Fibroblast of peridontal ligament (primary cell): ENCODE measurements around the gene NR1D2.

ENCODE experiments used
- DNase-seq: peaks from one replicate; pipeline ENCODE4 v3.0.0-alpha.2; 2010; ENCODE audit errors: extremely low read depth

The NR1D2 gene

GRCh38 chr3:23964537-23965235, 19.6 kb downstream of the NR1D2 start:
- no peak for DNase-seq

DNA sequence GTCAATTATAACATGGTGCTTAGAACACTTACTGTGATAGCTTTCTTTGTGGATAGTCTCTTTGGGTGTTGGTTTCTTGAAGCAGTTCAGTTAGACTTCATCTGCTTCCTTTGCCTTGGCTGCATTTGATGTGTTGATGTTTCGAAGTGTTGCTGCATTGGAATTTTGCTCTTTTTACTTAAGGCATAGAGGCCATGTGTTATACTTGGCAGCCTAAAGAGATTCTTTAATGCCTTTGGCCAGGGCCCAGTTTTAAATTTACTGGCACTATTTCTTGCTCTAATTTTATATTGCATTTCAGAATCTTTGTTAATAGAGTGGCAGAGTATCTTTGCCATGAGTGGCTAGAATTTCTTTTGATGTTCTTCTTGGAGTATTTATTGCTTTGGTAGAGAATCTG, 21.2 kb downstream of the NR1D2 start:
- DNase-seq, result peak; percentile 93

DNA sequence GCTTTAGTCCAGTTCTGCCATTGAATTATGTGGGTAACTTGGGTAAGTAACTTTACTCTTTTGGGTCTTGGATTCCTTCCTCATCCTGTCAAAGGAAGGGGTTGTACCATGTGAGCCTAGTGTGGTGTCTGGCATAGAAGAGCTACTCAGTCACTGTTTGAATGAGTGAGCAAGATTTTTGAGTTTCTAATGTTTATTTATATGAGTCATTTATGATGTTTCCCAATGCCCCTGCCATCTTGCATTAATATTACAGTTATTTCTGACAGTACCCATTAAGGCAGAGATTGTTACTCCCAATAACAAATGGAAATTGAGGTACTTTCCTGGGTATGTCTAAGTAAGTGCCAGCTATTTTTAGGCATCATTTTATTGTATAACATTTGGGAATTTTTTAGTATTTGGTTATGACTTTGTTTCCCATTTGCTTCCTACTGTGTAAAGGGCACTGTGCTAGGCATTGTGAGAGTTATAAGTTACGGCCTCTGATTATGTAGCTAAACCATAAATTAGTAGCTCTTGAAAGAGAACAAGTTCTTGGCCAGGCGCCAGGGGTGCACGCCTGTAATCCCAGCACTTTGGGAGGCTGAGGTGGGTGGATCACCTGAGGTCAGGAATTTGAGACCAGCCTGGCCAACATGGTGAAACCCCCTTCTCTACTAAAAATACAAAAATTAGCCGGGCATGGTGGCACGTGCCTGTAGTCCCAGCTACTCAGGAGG, 23.5 kb downstream of the NR1D2 start:
- peak; percentile 80 for DNase-seq

DNA sequence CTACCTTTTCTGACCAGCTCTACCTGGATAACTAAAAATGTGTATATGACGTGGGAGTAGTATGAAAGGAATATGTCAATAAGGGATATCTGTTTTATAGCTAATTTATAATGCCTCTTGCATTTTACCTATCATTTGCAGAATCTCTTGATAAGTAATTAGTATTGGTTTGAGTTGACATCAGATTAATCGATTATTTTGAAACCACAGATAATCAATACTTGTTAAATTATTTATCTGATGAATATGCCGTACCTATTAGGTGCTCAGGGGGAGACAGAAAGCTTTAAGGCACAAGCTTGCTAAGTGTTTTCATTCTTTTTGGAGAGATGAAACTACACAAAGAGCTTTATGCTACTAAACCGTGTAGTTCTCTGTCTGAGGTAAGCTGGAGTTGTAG, 24.3 kb downstream of the NR1D2 start:
- no peak for DNase-seq

DNA sequence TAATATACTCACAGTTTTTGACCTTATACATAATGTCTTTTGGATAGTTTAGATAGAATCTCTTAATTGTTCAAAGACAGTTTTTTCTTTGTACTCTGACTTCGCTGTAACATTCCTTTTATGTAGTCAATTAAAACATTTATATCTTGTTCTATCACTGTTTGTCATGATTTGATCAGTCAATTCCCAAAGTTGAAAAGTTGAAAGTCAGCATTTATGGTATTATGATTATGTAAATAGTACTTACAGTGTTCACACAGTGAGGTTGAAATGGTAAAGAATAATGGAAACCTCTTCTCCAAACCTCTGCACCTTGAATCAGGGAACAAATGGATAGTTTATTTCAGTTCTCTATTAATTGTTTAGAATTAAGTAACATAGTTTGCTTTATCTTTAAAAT, 26.6 kb downstream of the NR1D2 start:
- DNase-seq, result no peak

GRCh38 chr3:23976555-23976954, 31.5 kb downstream of the NR1D2 start:
- no peak for DNase-seq

DNA sequence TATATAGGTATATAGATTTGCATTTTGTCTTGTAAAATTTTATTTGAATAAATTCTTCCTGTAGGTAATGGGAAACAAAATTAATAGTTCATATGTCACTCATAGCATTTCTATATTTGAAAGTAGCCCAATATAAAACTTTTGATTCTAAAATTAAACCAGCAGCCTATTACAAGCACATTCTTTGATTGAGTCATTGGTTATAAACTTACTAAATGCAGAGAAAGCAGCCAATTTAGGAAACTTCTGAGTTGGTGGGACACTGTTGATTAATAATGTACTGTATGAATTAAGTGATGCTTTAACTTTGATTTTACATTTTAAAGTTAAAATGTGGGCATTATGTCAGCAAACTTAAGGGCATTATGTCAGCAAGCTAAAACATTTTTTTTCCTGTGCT, 34.5 kb downstream of the NR1D2 start:
- peak; percentile 27 for DNase-seq

DNA sequence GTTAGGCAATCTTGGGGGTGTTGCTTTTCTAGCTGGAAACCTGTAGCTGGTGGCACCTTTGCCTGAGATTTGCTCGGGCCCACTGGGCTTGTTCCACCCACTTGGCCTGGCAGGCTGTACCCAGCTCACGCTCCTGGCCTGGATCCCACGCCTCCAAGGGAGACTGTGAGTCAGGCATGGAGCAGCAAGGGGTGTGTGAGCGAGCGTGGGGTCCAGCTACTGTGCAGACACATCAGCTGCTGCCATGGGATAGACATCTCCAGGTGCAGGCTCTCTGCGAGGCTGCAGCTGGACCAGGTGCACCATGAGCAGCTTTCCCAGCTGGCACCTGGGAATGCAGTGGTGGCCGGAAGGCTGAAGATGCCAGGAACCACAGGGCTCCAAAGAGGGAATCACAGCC, 36.0 kb downstream of the NR1D2 start:
- DNase-seq, result no peak

DNA sequence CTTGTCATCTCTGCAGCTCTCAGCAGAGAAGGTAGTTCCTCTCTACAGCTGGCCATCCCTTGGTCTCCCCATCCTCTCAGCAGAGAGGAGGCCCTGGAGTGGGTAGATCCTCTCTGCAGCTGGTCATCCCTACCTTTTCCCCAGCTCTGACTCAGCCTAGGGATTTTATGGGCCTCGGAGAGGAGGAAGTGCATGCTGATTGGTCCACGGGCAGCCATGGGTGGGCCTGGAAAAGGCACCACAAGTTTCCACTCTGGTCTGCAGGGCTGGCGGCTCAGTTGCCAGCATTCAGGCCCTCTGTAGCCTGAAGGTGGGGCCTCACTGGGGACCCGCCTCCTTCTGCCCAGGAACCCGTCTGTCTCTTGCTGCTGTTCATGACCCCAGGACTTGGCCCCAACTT, 36.9 kb downstream of the NR1D2 start:
- DNase-seq, result no peak

DNA sequence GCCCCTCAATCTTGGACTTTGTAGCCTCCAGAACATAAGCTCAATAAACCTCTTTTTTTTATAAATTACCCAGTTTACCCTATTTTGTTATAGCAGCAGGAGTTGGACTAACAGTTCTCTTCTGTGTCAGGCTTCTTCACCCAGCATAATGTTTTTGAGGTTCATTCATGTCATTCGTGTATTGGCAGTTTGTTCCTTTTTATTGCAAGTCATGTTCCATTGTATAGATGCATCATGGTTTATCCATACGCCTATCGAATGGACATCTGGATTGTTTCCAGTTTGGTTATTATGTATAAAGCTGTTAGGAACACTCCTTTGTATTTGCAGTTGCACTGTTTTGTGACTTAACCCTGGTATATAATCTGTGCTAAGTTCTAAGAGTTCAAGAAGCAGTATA, 39.8 kb downstream of the NR1D2 start:
- no peak for DNase-seq

- no peak for DNase-seq
These were observed 40.9 kb downstream of the NR1D2 start for GRCh38 chr3:23985747-23986544.

DNA sequence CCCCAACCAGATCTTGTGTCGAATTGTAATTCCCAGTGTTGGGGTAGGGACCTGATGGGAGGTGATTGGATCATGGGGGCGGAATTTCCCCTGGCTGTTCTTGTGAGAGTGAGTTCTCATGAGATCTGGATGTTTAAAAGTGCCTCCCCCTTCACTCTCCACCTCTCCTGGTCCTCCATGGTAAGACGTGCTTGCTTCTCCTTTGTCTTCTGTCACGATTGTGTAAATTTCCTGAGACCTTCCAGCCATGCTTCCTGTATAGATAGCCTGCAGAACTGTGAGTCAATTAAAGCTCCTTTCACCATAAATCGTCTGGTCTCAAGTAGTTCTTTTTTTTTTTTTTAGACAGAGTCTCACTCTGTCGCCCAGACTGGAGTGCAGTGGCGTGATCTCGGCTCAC, 42.3 kb downstream of the NR1D2 start:
- DNase-seq, result no peak

DNA sequence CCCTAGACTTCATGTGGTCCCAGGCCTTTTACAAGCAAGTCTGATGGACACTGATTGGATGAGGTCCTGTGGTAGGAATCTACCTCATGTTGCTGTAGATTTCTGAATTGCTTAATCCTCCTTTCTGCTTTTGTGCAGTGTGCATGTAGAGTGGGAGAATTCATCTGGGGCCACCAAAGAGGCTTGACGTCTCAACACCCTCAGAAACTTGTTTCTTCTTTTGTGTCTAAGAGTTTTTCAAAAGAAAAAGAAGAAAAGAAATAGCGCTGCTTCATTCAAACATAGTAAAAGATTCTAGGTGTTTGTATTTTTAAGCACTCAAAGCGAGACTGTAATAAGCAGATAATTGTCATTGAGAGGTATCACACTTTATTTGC, 46.2 kb downstream of the NR1D2 start:
- DNase-seq, result no peak

GRCh38 chr3:23991683-23992628, 46.9 kb downstream of the NR1D2 start:
- DNase-seq, result peak; percentile 55

DNA sequence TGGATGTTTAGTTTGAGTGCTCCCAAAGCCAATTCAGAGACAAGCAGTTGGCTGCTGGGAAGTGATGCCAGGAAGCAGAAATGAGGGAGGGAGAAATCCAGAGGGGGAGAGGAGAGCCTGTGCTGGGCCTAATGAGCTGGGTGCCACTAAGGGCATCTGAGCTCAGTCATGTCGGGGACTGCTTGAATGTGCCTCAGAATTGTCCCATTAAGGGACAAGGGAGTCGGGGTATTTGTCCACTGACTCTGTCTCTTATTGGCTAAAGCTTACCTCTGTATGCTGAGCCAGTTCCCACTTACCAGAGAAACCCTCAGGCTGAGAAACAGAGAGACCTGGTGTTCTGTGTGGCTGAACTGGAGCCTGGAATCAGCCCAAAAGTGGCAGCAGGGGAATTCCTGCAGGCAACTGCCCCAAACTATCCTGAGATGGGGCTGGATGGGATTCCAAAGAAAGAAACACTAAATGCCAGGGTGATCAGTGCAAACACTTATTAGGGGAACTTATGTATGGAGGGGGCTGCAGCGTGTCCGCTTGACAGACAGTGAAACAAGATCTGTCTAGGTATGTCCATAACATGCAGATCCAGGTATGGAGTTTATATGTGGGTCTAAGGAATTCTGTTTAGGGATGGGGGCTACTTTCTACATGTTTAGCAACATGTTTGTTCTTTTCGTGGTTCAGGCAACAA, 48.6 kb downstream of the NR1D2 start:
- no peak for DNase-seq

- DNase-seq, result no peak
These were observed 49.1 kb downstream of the NR1D2 start for GRCh38 chr3:23994244-23994569.

- no peak for DNase-seq
These were observed 50.1 kb downstream of the NR1D2 start for GRCh38 chr3:23995219-23995618.

DNA sequence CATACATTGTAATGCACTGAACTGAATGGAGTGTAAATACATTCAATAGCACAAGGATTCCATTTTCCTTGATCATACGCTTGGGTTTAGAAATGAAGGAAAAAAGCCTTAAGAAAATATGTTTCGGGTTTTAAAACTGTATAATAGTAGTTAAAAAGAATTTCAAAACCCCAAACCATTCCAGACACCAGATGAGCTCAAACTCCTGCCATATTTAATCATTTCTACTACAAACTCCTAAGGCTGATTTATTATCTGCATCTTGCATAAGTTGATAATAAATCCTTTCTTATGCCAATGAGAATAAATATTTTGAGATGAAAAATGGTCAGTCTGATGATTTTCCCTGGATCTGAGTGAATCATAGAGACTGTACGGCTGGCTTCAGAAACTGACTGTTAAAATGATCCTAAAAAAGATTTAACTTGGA, 51.0 kb downstream of the NR1D2 start:
- DNase-seq, result peak; percentile 51

DNA sequence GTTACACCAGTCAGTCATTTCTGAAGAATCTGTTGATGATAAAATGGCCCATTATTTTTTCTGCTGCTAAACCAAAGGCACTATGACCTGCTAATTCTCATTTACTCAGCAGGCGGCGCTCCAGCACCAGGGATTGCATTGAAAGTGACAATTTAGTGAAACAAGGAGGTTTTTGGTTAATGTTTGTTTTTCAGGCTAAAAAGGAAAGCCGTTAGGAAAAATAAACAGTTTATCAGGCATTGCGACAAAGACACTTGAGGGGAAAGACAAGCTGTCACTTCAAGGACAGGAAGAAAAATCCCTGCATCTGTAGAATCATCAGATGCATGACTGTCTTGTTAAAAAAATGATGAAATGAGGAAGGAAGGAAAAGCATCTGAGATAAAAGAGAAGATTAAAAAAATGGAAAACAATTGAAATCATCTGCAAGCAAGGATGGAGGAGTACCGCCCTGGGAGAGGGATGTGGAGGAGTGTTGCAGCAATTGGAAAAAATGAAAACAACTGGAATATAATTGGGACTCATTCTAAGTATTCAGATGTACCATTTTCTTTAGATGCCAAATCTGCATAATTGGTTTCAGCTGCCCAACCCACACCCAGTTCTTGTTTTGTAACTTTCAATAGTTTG, 54.0 kb downstream of the NR1D2 start:
- DNase-seq, result peak; percentile 82

DNA sequence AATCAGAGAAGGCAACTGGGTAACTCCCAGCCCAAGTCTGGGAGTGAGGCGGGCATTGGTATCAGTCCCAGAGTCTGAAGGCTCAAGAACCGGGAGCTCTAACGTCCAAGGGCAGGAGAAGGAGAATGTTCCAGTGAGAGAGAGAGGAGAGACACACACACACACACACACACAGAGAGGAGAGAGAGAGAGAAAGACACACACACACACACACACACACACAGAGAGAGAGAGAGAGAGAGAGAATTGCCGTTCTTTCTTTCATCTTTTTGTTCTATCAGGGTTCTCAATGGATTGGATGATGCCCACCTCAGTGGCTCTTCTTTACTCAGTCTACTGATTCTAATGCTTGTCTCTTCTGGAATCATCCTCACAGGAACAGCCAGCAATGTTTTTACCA, 57.0 kb downstream of the NR1D2 start:
- DNase-seq, result no peak

DNA sequence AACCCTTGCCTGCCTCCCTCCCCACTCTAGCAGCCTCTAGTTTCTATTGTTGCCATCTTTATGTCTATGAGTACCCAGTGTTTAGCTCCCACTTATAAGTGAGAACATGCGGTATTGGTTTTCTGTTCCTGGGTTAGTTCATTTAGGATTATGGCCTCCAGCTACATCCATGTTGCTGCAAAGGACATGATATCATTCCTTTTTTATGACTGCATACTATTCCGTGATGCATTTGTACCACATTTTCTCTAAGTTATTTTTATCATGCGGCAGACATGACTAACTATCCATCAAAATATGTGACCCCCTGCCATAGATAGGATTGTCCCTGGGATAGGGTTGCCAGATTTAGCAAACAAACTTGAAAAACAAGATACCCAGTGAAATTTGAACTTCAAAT, 58.4 kb downstream of the NR1D2 start:
- DNase-seq, result no peak
